ENCODE data around the gene KRTAP9-8. TPM values are rescaled to one million over a fixed set of nuclear protein-coding genes. Genes with fewer than 3 reads are reported as not detected.
A peak's percentile ranks its signal among the peaks of the same experiment; 100 is the strongest.

Gene KRTAP9-8
- total and polyA plus RNA-seq, 2 of the 8 experiments (the other 6 are each of a cell fraction or from before 2014, with no cell fraction given): not detected

DNA sequence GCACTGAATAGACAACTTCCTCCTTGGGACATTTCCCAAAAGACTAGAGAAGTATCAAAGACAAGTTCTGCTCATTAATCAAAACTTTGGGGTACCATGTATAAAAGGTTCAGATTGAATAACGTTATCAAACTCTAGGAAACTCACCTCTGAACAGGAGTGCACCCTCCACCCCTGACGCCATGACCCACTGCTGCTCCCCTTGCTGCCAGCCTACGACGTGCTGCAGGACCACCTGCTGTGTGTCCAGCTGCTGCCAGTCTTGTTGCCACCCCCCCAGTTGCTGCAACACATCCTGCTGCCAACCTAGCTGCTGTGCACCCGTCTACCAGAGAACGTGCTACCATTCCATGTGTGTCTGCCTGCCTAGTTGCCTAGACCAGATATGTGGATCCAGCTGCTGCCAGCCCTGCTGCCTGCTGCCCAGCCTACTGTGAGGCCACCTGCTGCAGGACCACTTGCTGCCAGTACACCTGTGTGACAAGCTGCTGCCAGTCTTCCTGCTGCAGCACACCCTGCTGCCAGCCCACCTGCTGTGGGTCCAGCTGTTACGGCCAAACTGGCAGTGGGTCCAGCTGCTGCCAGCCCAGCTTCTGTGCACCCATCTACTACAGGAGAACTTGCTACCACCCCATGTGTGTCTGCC lies 25.2 kb upstream of the KRTAP9-8 start:
- FAIRE-seq: no peak
- Histone ChIP-seq H4K5ac (ENCODE audit: insufficient read length, low read depth, low read length) (no peak overlapping the region), H2BK20ac (ENCODE audit: low read length) (no peak overlapping the region), H2BK120ac (replicated peaks; ENCODE audit: low read depth, low read length) (no peak overlapping the region), H3K9ac (replicated peaks in 1 of 4; ENCODE audit: extremely low read depth in 1 of 4, low read depth in 3 of 4, low read length in 3 of 4) (0 out of 7 replicates have a peak overlapping the region, but pooled peaks of 1 of the 4 experiments have one; percentile 13), H4K20me1 (replicated peaks in 1 of 2; ENCODE audit: control insufficient read depth in 1 of 2, insufficient read depth in 2 of 2, low read length in 2 of 2) (no peaks in the 10 kb centered on the region), H4K8ac (ENCODE audit: extremely low read depth, insufficient read depth, low read length) (peak overlapping the region; percentile 77; the same call in 1 of the 2 replicates), H3K14ac (ENCODE audit: insufficient read length) (no peak overlapping the region), H2BK5ac (ENCODE audit: low read depth, low read length) (peak overlapping the region; percentile 67; the same call in 1 of the 2 replicates), H3K4me1 (replicated peaks in 1 of 4; ENCODE audit: control insufficient read depth in 3 of 4, insufficient read depth in 4 of 4, low read length in 3 of 4) (no peaks in the 10 kb centered on the region), H3K4me3 (ENCODE audit: extremely low read depth in 1 of 4, insufficient read depth in 2 of 4, low read depth in 3 of 4, low read length in 4 of 4) (no peak overlapping the region), H3K9me3 (ENCODE audit: insufficient read depth in 2 of 2, low read depth in 1 of 2, low read length in 1 of 2) (0 out of 4 replicates have a peak, but pooled peaks cover 0 to under 1% of the 10 kb centered on the region in 2 experiments), H3K4ac (replicated peaks; ENCODE audit: insufficient read length, low read depth, low read length) (no peak overlapping the region), H2BK12ac (ENCODE audit: low read depth, low read length) (peak overlapping the region; percentile 23; the same call in 1 of the 2 replicates), H3K23me2 (ENCODE audit: low read depth, low read length) (no peaks in the 10 kb centered on the region), H3K27ac (ENCODE audit: low read depth, low read length) (no peak overlapping the region), H3K23ac (ENCODE audit: insufficient read length) (no peak overlapping the region), H3K4me2 (ENCODE audit: insufficient read depth in 1 of 2, low read depth in 2 of 2, low read length in 2 of 2) (no peak overlapping the region), H3K79me2 (ENCODE audit: control insufficient read depth in 1 of 2, insufficient read depth in 2 of 2, low read length in 2 of 2) (no peaks in the 10 kb centered on the region), H2AK5ac (ENCODE audit: low read depth, low read length) (no peak overlapping the region), H3K56ac (replicated peaks; ENCODE audit: insufficient read length, low read depth, low read length) (no peak overlapping the region), H2BK15ac (ENCODE audit: low read length) (no peak overlapping the region; the same call in 1 of the 2 replicates), H2AFZ (ENCODE audit: low read length) (no peak overlapping the region), H3K79me1 (ENCODE audit: low read depth, low read length) (no peaks in the 10 kb centered on the region), H3K36me3 (ENCODE audit: control insufficient read depth in 2 of 4, insufficient read depth in 4 of 4, low read length in 3 of 4) (no peaks in the 10 kb centered on the region), H3K27me3 (replicated peaks in 1 of 4; ENCODE audit: control insufficient read depth in 3 of 4, extremely low read depth in 1 of 4, insufficient read depth in 3 of 4, low read length in 3 of 4) (no peaks in the 10 kb centered on the region), H4K91ac (replicated peaks; ENCODE audit: insufficient read length, low read length) (no peak overlapping the region), H3K18ac (ENCODE audit: extremely low read depth, low read length) (no peak overlapping the region)
- WGBS, 2 experiments (ENCODE audit: extremely low coverage in 1 of 2, insufficient coverage in 1 of 2, insufficient read length in 1 of 2, insufficient replicate concordance in 2 of 2, low coverage in 1 of 2, low lambda C conversion rate in 2 of 2, missing lambda C conversion rate in 1 of 2): 85% methylated on average over 7 of the region's 7 CpGs; no CpG with 5 or more reads in 1 of the 2 experiments
- CTCF ChIA-PET (ENCODE audit: partially characterized antibody): interaction anchor here (0.8 to 1.4 kb wide), 4 partner anchors 13 to 336 kb away, joined by 3 read pairs; no protein-coding TSS in a partner anchor
- no peak for DNase-seq (ENCODE audit: low read depth in 1 of 2, low spot score in 2 of 2)
- TF ChIP-seq SIN3A (conservative IDR thresholded peaks at IDR 0.05 in 1 of 2, IDR thresholded peaks at IDR 0.05 in 1 of 2; ENCODE audit: low read depth in 1 of 2, low read length in 2 of 2) (no peak), TEAD4 (IDR thresholded peaks at IDR 0.05; ENCODE audit: low read depth, low read length) (no peak), EGR1 (IDR thresholded peaks at IDR 0.05; ENCODE audit: borderline replicate concordance, low read depth, low read length) (no peak), SRF (IDR thresholded peaks at IDR 0.05; ENCODE audit: low read depth, low read length) (no peak), POLR2AphosphoS5 (IDR thresholded peaks at IDR 0.05; ENCODE audit: low read depth, low read length) (no peak), CTBP2 (IDR thresholded peaks at IDR 0.05; ENCODE audit: borderline replicate concordance, insufficient read depth, insufficient read length, low read length) (no peak), SIRT6 (IDR thresholded peaks at IDR 0.05; ENCODE audit: low read length) (no peak), SUZ12 (IDR thresholded peaks at IDR 0.05; ENCODE audit: low read length) (no peak), PHF8 (conservative IDR thresholded peaks at IDR 0.05; ENCODE audit: low read depth, low read length) (no peak), TAF1 (IDR thresholded peaks at IDR 0.05; ENCODE audit: low read depth, low read length) (no peak), SIX5 (IDR thresholded peaks at IDR 0.05; ENCODE audit: low read depth, low read length) (no peak)
- TF ChIP-seq, protein P1, sequence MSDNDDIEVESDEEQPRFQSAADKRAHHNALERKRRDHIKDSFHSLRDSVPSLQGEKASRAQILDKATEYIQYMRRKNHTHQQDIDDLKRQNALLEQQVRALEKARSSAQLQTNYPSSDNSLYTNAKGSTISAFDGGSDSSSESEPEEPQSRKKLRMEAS (IDR thresholded peaks at IDR 0.05): no peak
- POLR2A ChIA-PET (ENCODE audit: partially characterized antibody): no interaction called here

Data from H1 (cell line).